ENCODE results near the gene NVL. TPM values are rescaled to one million over a fixed set of nuclear protein-coding genes. Genes with fewer than 3 reads are reported as not detected.

Gene NVL
- total and polyA plus RNA-seq, 2 of the 8 experiments (the other 6 are each of a cell fraction or from before 2014, with no cell fraction given), result 22.7 to 45.8 TPM

DNA sequence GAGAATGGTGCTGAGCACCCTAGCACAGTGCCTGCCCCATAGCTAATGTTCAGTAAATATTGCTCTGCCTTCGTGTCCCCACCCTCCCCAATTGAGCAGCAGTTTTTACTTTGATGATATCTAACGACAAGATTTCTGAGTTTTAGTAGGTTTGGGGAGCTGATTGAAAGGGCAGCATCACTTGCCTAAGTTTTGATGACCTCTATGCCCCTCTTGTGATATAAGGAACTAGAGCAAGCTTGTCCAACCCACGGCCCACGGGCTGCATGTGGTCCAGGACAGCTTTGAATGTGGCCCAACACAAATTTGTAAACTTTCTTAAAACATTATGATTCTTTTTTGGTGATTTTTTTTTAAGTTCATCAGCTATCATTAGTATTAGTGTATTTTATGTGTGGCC, 28.3 kb upstream of the NVL start:
- Histone ChIP-seq H3K4me2 (ENCODE audit: insufficient read depth in 1 of 2, low read depth in 2 of 2, low read length in 2 of 2) (peak overlapping the region; percentile 67 to 73), H3K18ac (ENCODE audit: extremely low read depth, low read length) (no peak overlapping the region), H3K23ac (ENCODE audit: insufficient read length) (no peak overlapping the region), H3K4me3 (ENCODE audit: extremely low read depth in 1 of 4, insufficient read depth in 2 of 4, low read depth in 3 of 4, low read length in 4 of 4) (peak overlapping the region in 3 of 4 experiments; percentile 77 to 83 (median 83); a peak in 5 of 8 replicates), H2BK5ac (ENCODE audit: low read depth, low read length) (no peak overlapping the region), H3K9me3 (ENCODE audit: insufficient read depth in 2 of 2, low read depth in 1 of 2, low read length in 1 of 2) (no peaks in the 10 kb centered on the region), H3K27me3 (replicated peaks in 1 of 4; ENCODE audit: control insufficient read depth in 3 of 4, extremely low read depth in 1 of 4, insufficient read depth in 3 of 4, low read length in 3 of 4) (no peaks in the 10 kb centered on the region), H2BK20ac (ENCODE audit: low read length) (no peak overlapping the region), H3K23me2 (ENCODE audit: low read depth, low read length) (no peaks in the 10 kb centered on the region), H3K56ac (replicated peaks; ENCODE audit: insufficient read length, low read depth, low read length) (no peak overlapping the region), H2BK12ac (ENCODE audit: low read depth, low read length) (no peak overlapping the region), H3K27ac (ENCODE audit: low read depth, low read length) (no peak overlapping the region), H4K91ac (replicated peaks; ENCODE audit: insufficient read length, low read length) (no peak overlapping the region), H2AK5ac (ENCODE audit: low read depth, low read length) (no peak overlapping the region), H3K79me2 (ENCODE audit: control insufficient read depth in 1 of 2, insufficient read depth in 2 of 2, low read length in 2 of 2) (peaks cover 4 to 57% of the 10 kb centered on the region in 2 experiments), H3K4ac (replicated peaks; ENCODE audit: insufficient read length, low read depth, low read length) (no peak overlapping the region), H3K36me3 (ENCODE audit: control insufficient read depth in 2 of 4, insufficient read depth in 4 of 4, low read length in 3 of 4) (peaks cover 0 to 16% (median 0%) of the 10 kb centered on the region in 4 experiments; a peak in 2 of 8 replicates), H2BK120ac (replicated peaks; ENCODE audit: low read depth, low read length) (no peak overlapping the region), H3K79me1 (ENCODE audit: low read depth, low read length) (peaks cover 2% of the 10 kb centered on the region; the same call in 1 of the 2 replicates), H2AFZ (ENCODE audit: low read length) (no peak overlapping the region), H2BK15ac (ENCODE audit: low read length) (no peak overlapping the region), H3K4me1 (replicated peaks in 1 of 4; ENCODE audit: control insufficient read depth in 3 of 4, insufficient read depth in 4 of 4, low read length in 3 of 4) (peaks cover 1 to 6% (median 5%) of the 10 kb centered on the region in 4 experiments; a peak in 4 of 7 replicates), H4K20me1 (replicated peaks in 1 of 2; ENCODE audit: control insufficient read depth in 1 of 2, insufficient read depth in 2 of 2, low read length in 2 of 2) (no peaks in the 10 kb centered on the region), H4K5ac (ENCODE audit: insufficient read length, low read depth, low read length) (no peak overlapping the region), H4K8ac (ENCODE audit: extremely low read depth, insufficient read depth, low read length) (no peak overlapping the region), H3K9ac (replicated peaks in 1 of 4; ENCODE audit: extremely low read depth in 1 of 4, low read depth in 3 of 4, low read length in 3 of 4) (peak overlapping the region in 2 of 4 experiments; percentile 10 to 33; a peak in 1 of 7 replicates), H3K14ac (ENCODE audit: insufficient read length) (no peak overlapping the region)
- ChIA-PET POLR2A (ENCODE audit: partially characterized antibody) (interaction anchor here (0.6 to 1.9 kb wide), 6 partner anchors 16 to 512 kb away, joined by 3 to 8 read pairs (median 4); partner anchors contain the start of genes DEGS1, NVL and TP53BP2), CTCF (ENCODE audit: partially characterized antibody) (interaction anchor here (0.6 to 1.3 kb wide), 5 partner anchors 9 to 468 kb away, joined by 3 to 4 read pairs (median 4); no protein-coding TSS in a partner anchor)
- 78% methylated on average over 4 of the region's 4 CpGs; no CpG with 5 or more reads in 1 of the 2 experiments for WGBS, 2 experiments (ENCODE audit: extremely low coverage in 1 of 2, insufficient coverage in 1 of 2, insufficient read length in 1 of 2, insufficient replicate concordance in 2 of 2, low coverage in 1 of 2, low lambda C conversion rate in 2 of 2, missing lambda C conversion rate in 1 of 2)
- no peak for FAIRE-seq
- DNase-seq (ENCODE audit: low read depth in 1 of 2, low spot score in 2 of 2), result no peak
- TF ChIP-seq SIRT6 (IDR thresholded peaks at IDR 0.05; ENCODE audit: low read length) (no peak), CBX8 (IDR thresholded peaks at IDR 0.05; ENCODE audit: borderline replicate concordance, low read depth, low read length) (no peak), FOSL1 (IDR thresholded peaks at IDR 0.05; ENCODE audit: insufficient read depth, low read depth, low read length) (no peak), RXRA (IDR thresholded peaks at IDR 0.05; ENCODE audit: insufficient read depth, low read depth, low read length) (no peak), RAD21 (IDR thresholded peaks at IDR 0.05 in 1 of 2, conservative IDR thresholded peaks at IDR 0.05 in 1 of 2; ENCODE audit: low read depth in 2 of 2, low read length in 2 of 2) (no peak), HDAC2 (IDR thresholded peaks at IDR 0.05; ENCODE audit: borderline replicate concordance in 1 of 2, low read depth in 2 of 2, low read length in 2 of 2) (no peak), CTBP2 (IDR thresholded peaks at IDR 0.05; ENCODE audit: borderline replicate concordance, insufficient read depth, insufficient read length, low read length) (no peak), SP1 (IDR thresholded peaks at IDR 0.05; ENCODE audit: low read depth, low read length) (no peak), SP4 (IDR thresholded peaks at IDR 0.05; ENCODE audit: low read length) (no peak), KDM1A (IDR thresholded peaks at IDR 0.05; ENCODE audit: borderline replicate concordance, low read length) (no peak), RNF2 (IDR thresholded peaks at IDR 0.05; ENCODE audit: borderline replicate concordance, low read depth, low read length, missing control alignments, poor library complexity, severe bottlenecking) (no peak)
- TF ChIP-seq, protein P1, sequence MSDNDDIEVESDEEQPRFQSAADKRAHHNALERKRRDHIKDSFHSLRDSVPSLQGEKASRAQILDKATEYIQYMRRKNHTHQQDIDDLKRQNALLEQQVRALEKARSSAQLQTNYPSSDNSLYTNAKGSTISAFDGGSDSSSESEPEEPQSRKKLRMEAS (IDR thresholded peaks at IDR 0.05), result no peak

Data from H1 (cell line).